ENCODE results near the gene RNPS1.

The RNPS1 gene

DNA sequence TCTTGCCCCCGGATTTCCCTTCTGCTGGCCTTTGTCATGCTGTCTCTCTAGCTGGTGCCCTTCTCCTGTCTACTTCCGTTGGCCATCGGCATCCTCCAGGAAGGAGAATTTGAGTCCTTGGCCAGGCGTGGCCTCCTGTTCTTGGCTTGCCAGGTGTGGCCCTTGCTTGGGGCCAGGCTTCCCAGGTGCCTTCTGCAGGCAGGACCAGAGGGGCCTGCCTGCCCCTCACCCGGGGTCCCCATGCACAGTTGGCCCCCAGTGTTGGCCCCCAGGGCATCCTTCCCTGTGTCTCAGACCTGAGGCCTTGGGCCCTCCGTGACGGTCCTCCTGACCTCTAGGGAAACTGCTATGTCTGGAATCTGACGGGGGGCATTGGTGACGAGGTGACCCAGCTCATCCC, 60.1 kb downstream of the RNPS1 start:
- DNase-seq (ENCODE audit: low read depth) = no peak
- H3K9ac ChIP-seq (ENCODE audit: low read length) = no peak overlapping the region
- no peaks in the 10 kb centered on the region for H3K27me3 ChIP-seq (replicated peaks; ENCODE audit: control insufficient read depth, insufficient read depth, low read length)
- peaks cover 28% of the 10 kb centered on the region for H3K4me1 ChIP-seq (ENCODE audit: control insufficient read depth, insufficient read depth, low read length)
- no peak overlapping the region for H3K4me3 ChIP-seq (ENCODE audit: low read length)
- H3K9me3 ChIP-seq (ENCODE audit: control insufficient read depth, low read length) = no peaks in the 10 kb centered on the region
- H3K36me3 ChIP-seq (ENCODE audit: control insufficient read depth, insufficient read depth, low read length, severe bottlenecking) = peaks cover 26% of the 10 kb centered on the region

DNA sequence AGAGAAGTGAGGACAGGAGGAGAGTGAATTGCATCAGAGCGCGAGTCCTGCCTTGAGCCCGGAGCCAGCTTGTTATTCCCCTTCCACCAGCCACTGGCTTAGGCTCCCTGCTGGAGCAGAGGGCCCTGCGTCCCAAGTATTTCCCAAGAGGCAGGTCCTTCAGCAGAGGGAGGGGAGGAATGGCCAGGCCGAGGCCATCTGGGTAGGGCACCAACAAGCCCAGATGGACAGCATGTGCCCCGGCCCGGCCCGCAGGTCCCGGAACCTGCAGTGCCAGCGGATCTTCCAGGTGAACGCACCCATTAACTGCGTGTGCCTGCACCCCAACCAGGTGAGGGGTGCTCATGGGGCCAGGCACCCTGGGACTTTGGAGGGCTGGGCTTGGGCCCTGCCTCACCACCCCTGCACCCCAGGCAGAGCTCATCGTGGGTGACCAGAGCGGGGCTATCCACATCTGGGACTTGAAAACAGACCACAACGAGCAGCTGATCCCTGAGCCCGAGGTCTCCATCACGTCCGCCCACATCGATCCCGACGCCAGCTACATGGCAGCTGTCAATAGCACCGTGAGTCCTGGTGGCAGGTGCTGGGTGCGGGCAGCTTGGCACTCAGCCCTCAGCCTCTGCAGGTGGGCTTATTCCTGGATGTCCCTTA, 61.0 kb downstream of the RNPS1 start:
- H3K4me3 ChIP-seq (ENCODE audit: low read length) = peak overlapping the region; percentile 20
- peaks cover 18% of the 10 kb centered on the region for H3K4me1 ChIP-seq (ENCODE audit: control insufficient read depth, insufficient read depth, low read length)
- H3K27me3 ChIP-seq (replicated peaks; ENCODE audit: control insufficient read depth, insufficient read depth, low read length) = no peaks in the 10 kb centered on the region
- H3K9me3 ChIP-seq (ENCODE audit: control insufficient read depth, low read length) = no peaks in the 10 kb centered on the region
- DNase-seq (ENCODE audit: low read depth) = no peak
- H3K36me3 ChIP-seq (ENCODE audit: control insufficient read depth, insufficient read depth, low read length, severe bottlenecking) = peaks cover 26% of the 10 kb centered on the region
- peak overlapping the region; percentile 12 for H3K9ac ChIP-seq (ENCODE audit: low read length)

DNA sequence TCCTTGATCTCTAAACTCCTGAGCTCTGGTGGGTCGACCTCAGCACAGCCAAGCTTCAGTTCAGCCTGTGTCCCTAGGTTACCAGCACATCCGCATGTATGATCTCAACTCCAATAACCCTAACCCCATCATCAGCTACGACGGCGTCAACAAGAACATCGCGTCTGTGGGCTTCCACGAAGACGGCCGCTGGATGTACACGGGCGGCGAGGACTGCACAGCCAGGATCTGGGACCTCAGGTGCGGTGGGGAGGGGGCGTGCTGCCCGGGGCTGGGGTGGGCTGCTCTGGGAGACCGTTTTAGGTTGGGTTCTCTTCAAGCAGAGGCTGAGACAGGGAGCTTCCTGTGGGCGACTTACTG, 61.5 kb downstream of the RNPS1 start:
- peak overlapping the region; percentile 91 for H3K4me3 ChIP-seq (ENCODE audit: low read length)
- no peak for DNase-seq (ENCODE audit: low read depth)
- peaks cover 17% of the 10 kb centered on the region for H3K4me1 ChIP-seq (ENCODE audit: control insufficient read depth, insufficient read depth, low read length)
- peaks cover 26% of the 10 kb centered on the region for H3K36me3 ChIP-seq (ENCODE audit: control insufficient read depth, insufficient read depth, low read length, severe bottlenecking)
- no peaks in the 10 kb centered on the region for H3K27me3 ChIP-seq (replicated peaks; ENCODE audit: control insufficient read depth, insufficient read depth, low read length)
- no peaks in the 10 kb centered on the region for H3K9me3 ChIP-seq (ENCODE audit: control insufficient read depth, low read length)
- peak overlapping the region; percentile 99 for H3K9ac ChIP-seq (ENCODE audit: low read length)

GRCh38 chr16:2205967-2206313, 62.0 kb downstream of the RNPS1 start:
- no peak for DNase-seq (ENCODE audit: low read depth)
- H3K4me1 ChIP-seq (ENCODE audit: control insufficient read depth, insufficient read depth, low read length) = peaks cover 17% of the 10 kb centered on the region
- H3K9me3 ChIP-seq (ENCODE audit: control insufficient read depth, low read length) = no peaks in the 10 kb centered on the region
- no peaks in the 10 kb centered on the region for H3K27me3 ChIP-seq (replicated peaks; ENCODE audit: control insufficient read depth, insufficient read depth, low read length)
- H3K36me3 ChIP-seq (ENCODE audit: control insufficient read depth, insufficient read depth, low read length, severe bottlenecking) = peaks cover 26% of the 10 kb centered on the region
- H3K9ac ChIP-seq (ENCODE audit: low read length) = peak overlapping the region; percentile 99
- H3K4me3 ChIP-seq (ENCODE audit: low read length) = peak overlapping the region; percentile 91

DNA sequence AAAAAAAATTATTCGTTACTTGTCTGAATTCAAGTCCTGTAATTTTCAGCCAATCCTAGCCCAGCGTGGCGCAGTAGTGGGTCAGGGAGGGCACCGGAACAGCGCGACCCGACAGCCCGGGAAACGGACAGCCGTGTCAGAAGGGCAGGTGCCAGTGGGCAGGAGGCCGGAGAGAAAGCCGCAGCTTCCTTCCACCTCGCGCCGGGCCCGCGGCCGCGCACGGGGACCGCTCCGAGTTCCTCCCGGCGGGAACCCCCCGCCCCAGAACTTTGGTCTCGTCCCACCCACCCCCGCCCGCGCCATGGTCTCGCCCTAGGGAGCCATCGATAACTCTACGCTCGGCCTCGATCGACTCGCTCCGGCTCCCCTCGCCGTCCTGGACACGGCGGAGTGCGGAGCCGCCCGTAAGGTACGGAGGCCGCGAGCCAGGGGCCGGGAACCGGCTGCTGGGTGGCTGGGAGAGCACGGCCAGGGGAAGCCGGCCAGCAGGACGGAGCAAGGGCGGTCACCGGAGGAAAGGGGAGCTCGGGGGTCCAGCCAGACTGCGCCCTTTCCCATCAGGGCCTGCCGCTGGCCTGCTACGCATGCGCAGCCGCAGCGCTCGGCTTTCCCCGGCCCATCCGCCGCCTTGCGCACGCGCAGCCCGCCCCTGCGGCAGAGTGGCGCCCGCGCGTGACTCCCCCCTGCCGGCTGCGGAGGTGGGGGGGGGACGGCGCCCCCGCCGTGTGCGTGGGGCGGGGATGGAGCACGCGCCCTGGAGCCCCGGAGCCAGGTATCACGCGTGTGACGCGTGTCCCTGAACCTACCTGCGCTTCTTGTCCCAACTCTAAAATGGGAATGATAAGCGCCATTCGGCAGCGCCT, 62.6 kb downstream of the RNPS1 start, which contains the start of gene MLST8:
Gene MLST8 (plus strand): TSS at position 351 of the 863 bp plus-strand sequence. CDS start 632 bp downstream, outside the sequence.
- H3K36me3 ChIP-seq (ENCODE audit: control insufficient read depth, insufficient read depth, low read length, severe bottlenecking) = peaks cover 26% of the 10 kb centered on the region
- H3K9ac ChIP-seq (ENCODE audit: low read length) = peak within 1 kb of the TSS; percentile 99
- H3K4me3 ChIP-seq (ENCODE audit: low read length) = peak within 1 kb of the TSS; percentile 91
- no peaks in the 10 kb centered on the region for H3K27me3 ChIP-seq (replicated peaks; ENCODE audit: control insufficient read depth, insufficient read depth, low read length)
- H3K4me1 ChIP-seq (ENCODE audit: control insufficient read depth, insufficient read depth, low read length) = peaks cover 17% of the 10 kb centered on the region
- peaks cover 5% of the 10 kb centered on the region for H3K9me3 ChIP-seq (ENCODE audit: control insufficient read depth, low read length)
- peak; percentile 94 for DNase-seq (ENCODE audit: low read depth)

DNA sequence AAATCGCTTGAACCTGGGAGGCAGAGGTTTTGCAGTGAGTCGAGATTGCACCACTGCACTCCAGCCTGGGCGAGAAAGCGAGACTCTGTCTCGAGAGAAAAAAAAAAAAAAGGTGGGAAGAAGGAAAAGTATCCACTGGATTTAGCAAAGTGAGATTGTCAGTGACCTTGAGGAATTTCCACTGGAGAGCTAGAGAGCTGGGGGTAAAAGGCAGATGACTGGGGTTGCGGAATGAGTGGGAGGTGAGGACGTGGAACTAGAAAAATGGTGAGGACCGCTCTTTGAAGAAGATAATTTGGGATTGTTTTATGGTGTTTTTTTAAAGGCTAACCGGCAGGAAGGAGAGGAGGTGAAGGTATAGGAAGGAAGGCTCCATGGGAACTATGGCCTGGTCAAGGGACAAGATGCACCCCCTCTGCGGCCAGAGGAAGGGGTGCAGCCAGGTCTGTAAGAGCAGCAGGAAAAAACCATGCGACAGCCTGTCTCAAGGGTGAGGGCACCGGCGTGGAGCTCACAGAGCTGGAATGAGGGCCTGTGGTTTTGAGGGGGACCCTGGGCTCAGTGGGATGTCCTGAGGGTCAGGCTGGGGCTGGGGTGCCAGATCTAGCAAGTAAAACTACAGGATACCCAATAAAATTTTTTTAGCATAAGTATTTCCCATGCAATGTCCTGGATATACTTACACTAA, 63.4 kb downstream of the RNPS1 start:
- Histone ChIP-seq H3K9ac (ENCODE audit: low read length) (peak overlapping the region; percentile 99), H3K4me3 (ENCODE audit: low read length) (peak overlapping the region; percentile 91), H3K36me3 (ENCODE audit: control insufficient read depth, insufficient read depth, low read length, severe bottlenecking) (peaks cover 25% of the 10 kb centered on the region), H3K4me1 (ENCODE audit: control insufficient read depth, insufficient read depth, low read length) (peaks cover 17% of the 10 kb centered on the region), H3K9me3 (ENCODE audit: control insufficient read depth, low read length) (peaks cover 9% of the 10 kb centered on the region), H3K27me3 (replicated peaks; ENCODE audit: control insufficient read depth, insufficient read depth, low read length) (peaks cover 5% of the 10 kb centered on the region)
- no peak for DNase-seq (ENCODE audit: low read depth)
